IMR-90 (cell line): ENCODE measurements around the gene SMO. TPM values are rescaled to one million over a fixed set of nuclear protein-coding genes. Genes with fewer than 3 reads are reported as not detected.

Source experiments
- ATAC-seq: fragments of 200-7000 bp; cut with Tn5 transposase; 2 replicates; pipeline ENCODE4 v1.9.1; 2020; ENCODE audit warnings: low read depth, mild to moderate bottlenecking, moderate library complexity
- BruUV-seq: library from RNA; stranded (reverse); fragments of 400-500 nt; replicated peaks from 2 replicates; lab custom pipeline; 2021; lab: Mats Ljungman, UMichigan
- CTCF ChIA-PET: fragments of 300-600 bp; formaldehyde crosslinking; extraction: SDS; loops from one replicate; lab custom pipeline; 2021; ENCODE audit warnings: antibody characterized with exemption; lab: Yijun Ruan, JAX
- POLR2A ChIA-PET: fragments of 300-600 bp; sonication (Branson Sonifier 250); formaldehyde crosslinking; loops from one replicate; lab custom pipeline; 2022; ENCODE audit warnings: antibody characterized with exemption; ENCODE audit not compliant: unreplicated experiment; lab: Charles Lee
- DNase-seq: peaks from one replicate; pipeline ENCODE4 v3.0.0; 2013
- H2AFZ ChIP-seq: replicated peaks from 2 replicates; pipeline ENCODE3; 2013; ENCODE audit warnings: low read length, mild to moderate bottlenecking; ENCODE audit not compliant: poor library complexity
- H2AK5ac ChIP-seq: 2 replicates; pipeline ENCODE4 v1.6.1; 2013; ENCODE audit warnings: low read depth, low read length, inconsistent platforms
- H2AK9ac ChIP-seq: replicated peaks from 2 replicates; pipeline ENCODE3; 2013; ENCODE audit warnings: mild to moderate bottlenecking, low read depth, low read length, moderate library complexity; ENCODE audit not compliant: poor library complexity
- H2BK120ac ChIP-seq: 2 replicates; pipeline ENCODE4 v1.6.1; 2013; ENCODE audit warnings: low read depth, low read length, inconsistent platforms
- H2BK15ac ChIP-seq: 3 replicates; pipeline ENCODE4 v1.6.1; 2013; ENCODE audit warnings: low read depth, low read length, inconsistent platforms
- H2BK20ac ChIP-seq: 2 replicates; pipeline ENCODE4 v1.6.1; 2013; ENCODE audit warnings: low read depth, mild to moderate bottlenecking, inconsistent platforms, low read length, moderate library complexity
- H2BK5ac ChIP-seq: 2 replicates; pipeline ENCODE4 v1.6.1; 2013; ENCODE audit warnings: mild to moderate bottlenecking, low read depth, low read length, inconsistent platforms; ENCODE audit not compliant: poor library complexity, severe bottlenecking
- H3K14ac ChIP-seq: replicated peaks from 2 replicates; pipeline ENCODE4 v1.6.1; 2013; ENCODE audit warnings: low read depth, low read length, inconsistent platforms
- H3K18ac ChIP-seq: 2 replicates; pipeline ENCODE4 v1.6.1; 2013; ENCODE audit warnings: low read depth, low read length, control low read depth
- H3K23ac ChIP-seq: 2 replicates; pipeline ENCODE4 v1.6.1; 2013; ENCODE audit warnings: low read depth, low read length, inconsistent platforms
- H3K27ac ChIP-seq: 2 replicates; pipeline ENCODE4 v1.5.1; 2013; ENCODE audit warnings: mild to moderate bottlenecking, control low read depth, low read length; ENCODE audit not compliant: insufficient read depth
- H3K27me3 ChIP-seq: 2 replicates; pipeline ENCODE4 v1.6.1; 2013; ENCODE audit warnings: low read length; ENCODE audit not compliant: control insufficient read depth, insufficient read depth
- H3K36me3 ChIP-seq: 2 replicates; pipeline ENCODE4 v1.6.1; 2013; ENCODE audit warnings: low read length, mixed read lengths; ENCODE audit not compliant: control insufficient read depth, insufficient read depth
- H3K4ac ChIP-seq: 2 replicates; pipeline ENCODE4 v1.6.1; 2013; ENCODE audit warnings: low read depth, low read length, inconsistent platforms
- H3K4me1 ChIP-seq: 2 replicates; pipeline ENCODE4 v1.6.1; 2013; ENCODE audit warnings: low read length, mixed read lengths; ENCODE audit not compliant: control insufficient read depth, insufficient read depth
- H3K4me2 ChIP-seq: 2 replicates; pipeline ENCODE4 v1.6.1; 2013; ENCODE audit warnings: low read depth, mild to moderate bottlenecking, control low read depth, low read length, moderate library complexity
- H3K4me3 ChIP-seq: 2 replicates; pipeline ENCODE4 v1.5.1; 2013; ENCODE audit warnings: low read depth, mild to moderate bottlenecking, control low read depth, low read length, moderate library complexity; ENCODE audit not compliant: insufficient read depth
- H3K56ac ChIP-seq: 2 replicates; pipeline ENCODE4 v1.6.1; 2013; ENCODE audit warnings: low read length, inconsistent platforms; ENCODE audit not compliant: insufficient read depth; ENCODE audit errors: extremely low read depth
- H3K79me1 ChIP-seq, 2 experiments: 2 replicates each; pipeline ENCODE4 v1.6.1; 2013; ENCODE audit warnings: low read length in 2 of 2, inconsistent platforms in 1 of 2, low read depth in 1 of 2
- H3K9ac ChIP-seq: 2 replicates; pipeline ENCODE4 v1.6.1; 2013; ENCODE audit warnings: low read depth, low read length, control low read depth
- H3K9me1 ChIP-seq: 2 replicates; pipeline ENCODE4 v1.6.1; 2013; ENCODE audit warnings: low read length, inconsistent platforms; ENCODE audit not compliant: insufficient read depth
- H3K9me3 ChIP-seq: 2 replicates; pipeline ENCODE4 v1.6.1; 2013; ENCODE audit warnings: low read length; ENCODE audit not compliant: control insufficient read depth, insufficient read depth
- H4K20me1 ChIP-seq: 2 replicates; pipeline ENCODE4 v1.6.1; 2013; ENCODE audit warnings: low read length, inconsistent platforms; ENCODE audit not compliant: insufficient read depth
- H4K5ac ChIP-seq: 2 replicates; pipeline ENCODE4 v1.6.1; 2013; ENCODE audit warnings: mild to moderate bottlenecking, low read depth, low read length, control low read depth
- H4K8ac ChIP-seq, 2 experiments: 2 replicates each; pipeline ENCODE4 v1.6.1; 2013; ENCODE audit warnings: low read depth in 2 of 2, low read length in 2 of 2, control low read depth in 1 of 2, inconsistent platforms in 1 of 2
- H4K91ac ChIP-seq: 2 replicates; pipeline ENCODE4 v1.6.1; 2013; ENCODE audit warnings: low read depth, low read length, inconsistent platforms; ENCODE audit not compliant: insufficient read depth
- FOS ChIP-seq: fragments of 150-350 bp; IDR thresholded peaks from 2 replicates; pipeline ENCODE4 v1.6.1; 2016; ENCODE audit warnings: low read depth, low read length
- POLR2A ChIP-seq: IDR thresholded peaks from 2 replicates; pipeline ENCODE4 v1.6.1; 2012; ENCODE audit warnings: mild to moderate bottlenecking, low read depth, low read length
- WGBS, 2 experiments: methylation state at CpG; one replicate each; pipeline versions ENCODE4 v1.1.5 to v1.1.7; 2013; ENCODE audit warnings: missing lambda C conversion rate in 2 of 2; ENCODE audit not compliant: insufficient read length in 1 of 2; ENCODE audit errors: extremely low coverage in 2 of 2; 5-methylcytosine and 5-hydroxymethylcytosine counted together
- dilution Hi-C: fragments of 300-500 bp; cut with HindIII; formaldehyde crosslinking; loops from one replicate; pipeline ENCODE4 v1.14.3; 2018; ENCODE audit warnings: low sequenced_read_pairs; ENCODE audit not compliant: unreplicated experiment
- in situ Hi-C: fragments of 300-500 bp; cut with MboI; formaldehyde crosslinking; loops from 3 replicates; pipeline ENCODE4 v1.14.3; 2019; ENCODE audit warnings: low sequenced_read_pairs, inconsistent platforms, mixed read lengths
- intact Hi-C: fragments of 100-400 bp; cut with micrococcal nuclease; formaldehyde crosslinking; loops from 2 replicates; pipeline ENCODE4 v1.10.0; 2022
- polyA plus RNA-seq, 3 experiments: library from polyadenylated mRNA; depleted of rRNA; stranded (reverse); fragments of >200 nt; gene quantifications; 2 replicates each; pipeline ENCODE4 v1.2.3, GENCODE V29; 2012; ENCODE audit warnings: low replicate concordance in 1 of 3
- total RNA-seq: library from RNA; depleted of rRNA; stranded (reverse); fragments of >200 nt; gene quantifications from 2 replicates; pipeline ENCODE4 v1.2.3, GENCODE V29; 2012

The SMO gene
- total and polyA plus RNA-seq, 2 of the 4 experiments (the other 2 are of a cell fraction), result 18.5 to 24.7 TPM

DNA sequence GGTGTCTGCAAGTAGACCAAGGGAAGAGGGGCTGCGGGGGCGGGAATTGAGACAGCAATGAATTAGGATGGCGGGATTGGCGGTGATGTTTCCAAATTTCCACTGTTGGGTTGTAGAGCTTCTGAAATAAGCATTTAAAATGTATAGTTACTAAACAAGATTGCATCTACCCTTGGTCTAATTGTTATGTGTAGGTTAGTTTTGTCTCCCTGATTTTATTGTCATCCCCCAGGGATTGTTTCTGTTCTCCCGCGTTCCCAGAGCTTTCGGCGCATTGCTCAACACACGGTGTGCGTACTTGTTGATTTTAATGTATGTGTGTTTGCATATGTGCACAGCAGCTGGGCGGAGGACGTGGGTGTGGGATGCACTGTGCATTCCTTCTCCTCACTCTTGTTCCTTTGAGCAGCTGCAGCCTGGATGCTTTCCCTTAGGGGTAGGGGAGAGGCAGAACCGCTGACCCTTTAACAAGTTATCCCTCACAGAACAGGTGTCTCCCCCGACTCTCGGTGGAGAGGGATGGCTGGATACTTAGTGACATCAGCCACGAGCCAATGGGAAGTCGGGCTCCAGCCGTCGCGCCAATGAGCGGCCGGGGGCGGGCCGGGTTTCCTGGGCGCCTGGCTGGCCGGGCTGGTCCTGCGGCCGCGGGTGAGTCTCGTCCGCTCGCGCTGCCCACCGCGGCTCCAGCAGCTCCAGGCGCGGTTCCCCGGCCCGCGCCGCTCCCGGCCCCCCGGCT lies 44.2 kb upstream of the SMO start, which contains the start of gene TSPAN33:
TSS of gene TSPAN33 (plus strand) at position 613 of the 739 bp plus-strand sequence. CDS start 274 bp downstream, outside the sequence.
- in situ Hi-C loops, result no loop called here
- Histone ChIP-seq H2BK5ac (no peak within 1 kb of the TSS), H4K5ac (no peak within 1 kb of the TSS), H3K36me3 (no peaks in the 10 kb centered on the region), H3K27ac (no peak within 1 kb of the TSS), H3K18ac (no peak within 1 kb of the TSS), H3K14ac (no peak within 1 kb of the TSS), H2BK15ac (no peak within 1 kb of the TSS), H3K4ac (no peak within 1 kb of the TSS), H4K20me1 (no peaks in the 10 kb centered on the region), H4K8ac (no peak within 1 kb of the TSS), H2AK5ac (no peak within 1 kb of the TSS), H3K4me2 (peak within 1 kb of the TSS; percentile 95), H3K9me1 (no peaks in the 10 kb centered on the region), H3K23ac (no peak within 1 kb of the TSS), H2BK120ac (no peak within 1 kb of the TSS), H3K79me1 (no peaks in the 10 kb centered on the region), H4K91ac (no peak within 1 kb of the TSS), H3K4me3 (peak within 1 kb of the TSS; percentile 31), H2AFZ (peak within 1 kb of the TSS; percentile 84), H3K9me3 (no peaks in the 10 kb centered on the region), H3K56ac (no peak within 1 kb of the TSS), H3K9ac (no peak within 1 kb of the TSS), H3K4me1 (no peaks in the 10 kb centered on the region), H3K27me3 (peaks cover 70% of the 10 kb centered on the region), H2BK20ac (no peak within 1 kb of the TSS), H2AK9ac (no peak within 1 kb of the TSS)
- CTCF ChIA-PET, result no interaction called here
- TF ChIP-seq POLR2A (no peak), FOS (peak; percentile 48; the same call in 1 of the 2 replicates)
- WGBS, 2 experiments, result 2% methylated on average over 9 of the region's 43 CpGs; no CpG with 5 or more reads in 1 of the 2 experiments
- POLR2A ChIA-PET, result no interaction called here
- dilution Hi-C loops, result no loop called here
- BruUV-seq, result no TSS peak
- ATAC-seq, result peak; percentile 100
- peak; percentile 55 for DNase-seq
- intact Hi-C loops, result no loop called here
